Measurements from ENCODE around the gene CCDC201. TPM values are rescaled to one million over a fixed set of nuclear protein-coding genes. Genes with fewer than 3 reads are reported as not detected.

The CCDC201 gene
- total RNA-seq, 4 donors from 2014 or later, result not detected

- ATAC-seq (ENCODE audit: low FRiP score) (no peak), DNase-seq (ENCODE audit: low spot score) (no peak)
- no peak for TF ChIP-seq CTCF (IDR thresholded peaks at IDR 0.05)
Observed at GRCh38 chr7:45893996-45894664, 21.2 kb upstream of the CCDC201 start.

- ATAC-seq (ENCODE audit: low FRiP score) (no peak), DNase-seq (ENCODE audit: low spot score) (no peak)
- no peak for TF ChIP-seq CTCF (IDR thresholded peaks at IDR 0.05)
Observed at GRCh38 chr7:45893374-45893995, 20.6 kb upstream of the CCDC201 start.

GRCh38 chr7:45892407-45893035, 19.6 kb upstream of the CCDC201 start:
- ATAC-seq (ENCODE audit: low FRiP score) (no peak), DNase-seq (ENCODE audit: low spot score) (no peak)
- TF ChIP-seq CTCF (IDR thresholded peaks at IDR 0.05), result no peak

- DNase-seq (ENCODE audit: low spot score) (no peak), ATAC-seq (ENCODE audit: low FRiP score) (no peak)
Observed at GRCh38 chr7:45891462-45892402, 18.9 kb upstream of the CCDC201 start.

GRCh38 chr7:45890902-45891461, 18.1 kb upstream of the CCDC201 start:
- no peak for TF ChIP-seq CTCF (IDR thresholded peaks at IDR 0.05)
- no peak for DNase-seq (ENCODE audit: low spot score)
- no peak for ATAC-seq (ENCODE audit: low FRiP score)

More at GRCh38 chr7:45891462-45892402, 18.9 kb upstream of the CCDC201 start:
- TF ChIP-seq CTCF (IDR thresholded peaks at IDR 0.05), result no peak

- no peak for ATAC-seq (ENCODE audit: low FRiP score)
- DNase-seq (ENCODE audit: low spot score), result no peak
Observed at GRCh38 chr7:45890125-45890901, 17.4 kb upstream of the CCDC201 start.

More at GRCh38 chr7:45890125-45890901, 17.4 kb upstream of the CCDC201 start:
- TF ChIP-seq CTCF (IDR thresholded peaks at IDR 0.05), result no peak
